ENCODE measurements around the gene C1orf159.
"Not testable (repeated sequence)": the region's sequence is repeated elsewhere in the genome, so short reads cannot be mapped to it uniquely, and the experiment has no call there.

Gene C1orf159

DNA sequence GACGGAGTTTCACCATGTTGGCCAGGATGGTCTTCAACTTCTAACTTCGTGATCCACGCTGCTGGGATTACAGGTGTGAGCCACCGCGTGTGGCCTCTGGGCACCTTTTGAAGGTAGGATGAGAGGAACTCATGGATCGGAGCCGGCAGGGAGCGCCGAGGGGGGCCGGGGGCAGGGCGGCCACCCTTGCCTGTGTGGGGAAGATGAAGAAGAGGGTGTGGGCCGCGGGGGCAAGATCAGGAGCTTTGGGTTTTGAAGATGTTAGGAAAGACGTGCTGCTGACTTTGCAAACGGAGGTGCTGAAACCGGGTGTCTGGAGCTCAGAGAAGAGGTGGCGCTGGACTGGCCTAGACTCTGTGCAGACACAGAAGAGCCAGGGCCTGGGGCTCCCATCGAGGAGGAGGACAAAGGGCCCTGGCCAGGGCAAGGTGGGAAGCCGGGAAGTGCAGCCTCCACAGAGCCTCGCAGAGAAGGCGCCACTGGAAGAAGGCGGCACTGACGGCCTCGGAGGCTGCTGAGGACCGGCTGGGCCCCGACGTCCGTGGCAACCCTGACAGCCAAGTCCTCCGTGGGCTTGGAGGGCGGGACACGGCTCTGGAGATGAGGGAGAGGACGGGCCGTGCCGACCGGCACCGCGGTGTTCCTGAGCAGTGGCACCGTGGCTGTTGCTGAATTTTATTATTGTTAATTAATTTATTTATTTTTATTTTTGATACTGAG lies 55.4 kb downstream of the C1orf159 start:
- Histone ChIP-seq H3K27ac (no peak overlapping the region), H3K4me3 (no peak overlapping the region)
- DNase-seq (ENCODE audit: low spot score): no peak
- TF ChIP-seq, protein P1, sequence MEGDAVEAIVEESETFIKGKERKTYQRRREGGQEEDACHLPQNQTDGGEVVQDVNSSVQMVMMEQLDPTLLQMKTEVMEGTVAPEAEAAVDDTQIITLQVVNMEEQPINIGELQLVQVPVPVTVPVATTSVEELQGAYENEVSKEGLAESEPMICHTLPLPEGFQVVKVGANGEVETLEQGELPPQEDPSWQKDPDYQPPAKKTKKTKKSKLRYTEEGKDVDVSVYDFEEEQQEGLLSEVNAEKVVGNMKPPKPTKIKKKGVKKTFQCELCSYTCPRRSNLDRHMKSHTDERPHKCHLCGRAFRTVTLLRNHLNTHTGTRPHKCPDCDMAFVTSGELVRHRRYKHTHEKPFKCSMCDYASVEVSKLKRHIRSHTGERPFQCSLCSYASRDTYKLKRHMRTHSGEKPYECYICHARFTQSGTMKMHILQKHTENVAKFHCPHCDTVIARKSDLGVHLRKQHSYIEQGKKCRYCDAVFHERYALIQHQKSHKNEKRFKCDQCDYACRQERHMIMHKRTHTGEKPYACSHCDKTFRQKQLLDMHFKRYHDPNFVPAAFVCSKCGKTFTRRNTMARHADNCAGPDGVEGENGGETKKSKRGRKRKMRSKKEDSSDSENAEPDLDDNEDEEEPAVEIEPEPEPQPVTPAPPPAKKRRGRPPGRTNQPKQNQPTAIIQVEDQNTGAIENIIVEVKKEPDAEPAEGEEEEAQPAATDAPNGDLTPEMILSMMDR (IDR thresholded peaks at IDR 0.05): no peak

DNA sequence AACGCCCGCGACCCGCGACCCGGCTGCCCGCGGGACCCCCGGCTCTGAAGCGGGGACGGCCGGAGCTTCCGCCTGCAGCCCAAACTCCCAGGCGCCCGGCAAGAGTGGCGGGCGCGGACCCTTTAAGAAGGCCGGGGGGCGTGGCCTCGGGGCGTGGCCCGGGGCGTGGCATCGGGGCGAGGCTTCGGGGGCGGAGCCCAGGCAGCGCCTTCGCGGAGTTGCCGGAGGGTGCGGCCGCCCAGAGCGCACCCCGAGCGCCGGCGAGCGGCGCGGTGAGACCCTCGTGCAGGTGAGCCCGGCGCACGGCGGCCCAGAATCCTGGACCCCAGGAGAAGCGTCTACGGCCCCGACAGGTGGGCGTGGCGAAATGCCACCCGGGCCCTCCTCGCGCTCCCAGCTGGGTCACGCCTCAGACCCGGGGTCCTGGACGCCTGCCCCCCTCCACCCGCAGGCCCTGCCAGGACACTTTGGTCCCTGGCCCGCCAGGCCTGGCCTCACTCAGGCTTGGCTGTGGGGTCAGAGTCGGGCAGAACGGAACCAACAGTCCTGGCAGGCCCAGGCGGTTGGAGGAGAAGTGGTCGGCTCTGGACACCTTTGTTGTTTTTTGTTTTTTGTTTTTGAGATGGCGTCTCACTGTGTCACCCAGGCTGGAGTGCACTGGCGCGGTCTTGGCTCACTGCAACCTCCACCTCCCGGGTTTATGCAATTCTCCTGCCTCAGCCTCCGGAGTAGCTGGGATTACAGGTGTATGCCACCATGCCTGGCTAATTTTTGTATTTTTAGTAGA lies 56.2 kb downstream of the C1orf159 start:
- H3K27ac ChIP-seq: no peak overlapping the region
- H3K4me3 ChIP-seq: peak overlapping the region; percentile 77
- TF ChIP-seq, protein P1 (IDR thresholded peaks at IDR 0.05): no peak
- DNase-seq (ENCODE audit: low spot score): peak; percentile 88

DNA sequence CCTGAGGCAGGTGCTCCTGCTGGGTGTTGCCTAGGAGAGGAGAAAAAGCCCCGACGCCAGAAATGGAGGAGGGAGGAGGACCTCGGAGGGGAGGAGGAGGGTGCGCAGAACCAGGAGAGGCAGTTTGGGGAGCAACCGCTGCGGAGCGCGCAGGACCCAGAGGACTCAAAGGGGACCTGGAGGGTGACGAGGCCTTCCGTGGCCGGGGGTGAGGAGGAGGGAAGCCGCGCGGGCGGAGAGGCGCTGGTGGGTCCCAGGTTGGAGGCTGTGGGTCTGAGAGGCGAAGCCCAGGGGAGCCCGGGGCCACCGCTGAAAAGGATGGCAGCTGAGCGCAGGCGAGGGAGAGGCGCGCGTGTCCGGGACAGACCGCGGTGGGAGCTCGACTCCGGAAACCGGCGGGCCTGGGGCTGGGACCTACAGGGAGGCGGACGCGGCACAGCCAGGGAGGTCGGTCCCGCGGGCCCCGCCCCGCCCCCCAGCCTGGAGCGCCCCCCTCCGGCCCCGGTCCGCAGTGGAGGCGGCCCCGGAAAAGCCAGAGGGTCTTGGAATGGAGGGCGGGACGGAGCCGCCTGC lies 56.9 kb downstream of the C1orf159 start:
- Histone ChIP-seq H3K4me3 (peak overlapping the region; percentile 77), H3K27ac (no peak overlapping the region)
- TF ChIP-seq, protein P1 (IDR thresholded peaks at IDR 0.05): no peak
- no peak for DNase-seq (ENCODE audit: low spot score)

DNA sequence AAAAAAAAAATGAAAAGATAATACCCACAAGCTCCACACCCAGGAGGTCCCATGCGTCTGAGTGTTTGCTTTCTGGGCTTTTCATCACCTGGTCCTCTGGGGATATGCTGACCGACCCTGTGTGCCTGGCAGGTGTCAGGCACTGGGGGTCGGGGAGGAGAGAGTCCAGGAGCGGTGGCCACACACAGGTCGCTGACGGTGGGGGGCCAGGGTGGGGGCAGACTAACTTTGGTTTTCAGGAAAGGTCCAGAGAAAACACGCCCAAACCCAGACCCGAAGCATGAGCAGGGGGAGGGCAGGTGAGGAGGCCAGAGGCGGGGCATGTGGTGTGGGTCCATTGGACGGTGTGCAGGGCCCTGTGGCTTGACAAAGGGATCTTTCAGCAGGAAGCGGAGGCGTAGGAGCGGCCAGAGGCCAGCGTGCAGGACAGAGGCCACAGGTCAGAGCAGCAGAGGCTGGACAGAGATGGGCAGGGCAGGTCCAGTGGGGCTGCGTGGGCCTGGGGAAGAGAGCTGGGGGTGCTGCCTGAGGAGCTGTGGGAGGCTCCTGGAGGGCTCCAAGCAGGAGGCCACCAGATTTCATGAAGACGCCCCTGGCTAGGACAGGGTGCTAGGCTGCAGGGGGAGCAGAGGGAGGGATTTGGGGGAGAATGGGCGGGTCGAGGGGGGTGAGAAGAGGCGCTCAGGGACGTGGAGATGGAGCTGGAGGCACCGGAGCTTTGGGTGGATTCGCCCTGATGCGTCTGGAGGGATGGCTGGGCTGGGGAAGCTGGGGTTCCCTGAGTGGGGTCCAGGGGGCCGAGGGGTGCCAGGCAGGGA lies 57.6 kb downstream of the C1orf159 start:
- no peak for DNase-seq (ENCODE audit: low spot score)
- H3K27ac ChIP-seq: no peak overlapping the region
- TF ChIP-seq, protein P1 (IDR thresholded peaks at IDR 0.05): no peak
- H3K4me3 ChIP-seq: no peak overlapping the region

DNA sequence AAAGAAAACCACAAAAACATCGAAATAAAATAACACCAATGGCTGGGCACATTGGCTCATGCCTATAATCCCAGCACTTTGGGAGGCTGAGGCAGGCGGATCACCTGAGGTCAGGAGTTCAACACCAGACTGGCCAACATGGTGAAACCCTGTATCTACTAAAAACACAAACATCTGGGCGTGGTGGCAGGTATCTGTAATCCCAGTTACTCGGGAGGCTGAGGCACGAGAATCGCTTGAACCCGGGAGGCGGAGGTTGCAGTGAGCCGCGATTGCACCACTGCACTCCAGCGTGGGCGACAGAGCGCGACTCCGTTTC lies 58.2 kb downstream of the C1orf159 start:
- DNase-seq (ENCODE audit: low spot score); H3K4me3 ChIP-seq; H3K27ac ChIP-seq: not testable (repeated sequence)

DNA sequence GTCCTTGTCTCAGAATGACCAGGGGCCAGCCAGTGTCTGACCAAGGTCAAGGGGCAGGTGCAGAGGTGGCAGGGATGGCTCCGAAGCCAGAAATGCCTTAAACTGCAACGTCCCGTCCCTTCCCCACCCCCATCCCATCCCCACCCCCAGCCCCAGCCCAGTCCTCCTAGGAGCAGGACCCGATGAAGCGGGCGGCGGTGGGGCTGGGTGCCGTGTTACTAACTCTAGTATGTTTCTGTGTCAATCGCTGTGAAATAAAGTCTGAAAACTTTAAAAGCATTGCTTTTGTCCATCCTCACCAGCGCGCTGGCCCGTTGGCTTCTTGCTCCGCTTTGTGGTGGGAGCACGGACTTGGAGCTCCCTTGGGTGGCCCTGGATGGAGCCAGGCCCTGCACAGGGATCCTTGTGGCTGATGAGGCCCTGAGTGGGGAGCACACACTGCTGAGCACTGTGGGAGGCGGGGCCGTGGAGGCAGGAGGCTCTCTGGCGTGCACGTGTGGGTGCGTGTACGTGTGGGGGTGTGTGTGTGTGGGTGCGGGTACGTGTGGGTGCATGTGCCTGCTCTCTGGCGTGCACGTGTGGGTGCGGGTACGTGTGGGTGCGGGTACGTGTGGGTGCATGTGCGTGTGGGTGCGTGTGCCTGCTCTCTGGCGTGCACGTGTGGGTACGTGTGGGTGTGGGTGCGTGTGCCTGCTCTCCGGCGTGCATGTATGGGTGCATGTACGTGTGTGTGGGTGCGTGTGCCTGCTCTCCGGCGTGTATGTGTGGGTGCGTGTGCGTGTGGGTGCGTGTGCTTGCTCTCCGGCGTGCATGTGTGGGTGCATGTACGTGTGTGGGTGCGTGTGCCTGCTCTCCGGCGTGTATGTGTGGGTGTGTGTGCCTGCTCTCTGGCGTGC lies 59.8 kb downstream of the C1orf159 start:
- H3K27ac ChIP-seq: no peak overlapping the region
- H3K4me3 ChIP-seq: no peak overlapping the region
- TF ChIP-seq, protein P1 (IDR thresholded peaks at IDR 0.05): no peak

More for the DNA sequence above, 59.8 kb downstream of the C1orf159 start:
- no peak for DNase-seq (ENCODE audit: low spot score)
